ENCODE results near the gene KIF16B. TPM values are rescaled to one million over a fixed set of nuclear protein-coding genes. Genes with fewer than 3 reads are reported as not detected.
A peak's percentile ranks its signal among the peaks of the same experiment; 100 is the strongest.

Gene KIF16B
- total and polyA plus RNA-seq, 5 experiments from 2014 or later = 1.9 to 7.9 (median 6.2) TPM

GRCh38 chr20:16290358-16290757 lies 282.9 kb downstream of the KIF16B start:
- Mint-ChIP-seq H3K4me3 (no peak overlapping the region), H3K27me3 (no peaks in the 10 kb centered on the region), H3K36me3 (peaks cover 29 to 55% (median 31%) of the 10 kb centered on the region in 3 donors), H3K4me1 (no peaks in the 10 kb centered on the region), H3K9me3 (peaks cover 0 to 24% (median 11%) of the 10 kb centered on the region in 9 donors), H3K27ac (no peak overlapping the region)
- no peak for ATAC-seq
- DNase-seq = no peak
- POLR2A ChIA-PET = no interaction called here

- Mint-ChIP-seq H3K36me3 (peaks cover 48 to 79% (median 51%) of the 10 kb centered on the region in 3 donors), H3K9me3 (peaks cover 0 to 44% (median 17%) of the 10 kb centered on the region in 9 donors), H3K4me3 (no peak overlapping the region), H3K27ac (no peak overlapping the region), H3K27me3 (no peaks in the 10 kb centered on the region), H3K4me1 (peaks cover 0 to 4% (median under 1%) of the 10 kb centered on the region in 4 donors)
- POLR2A ChIA-PET = no interaction called here
- ATAC-seq = no peak
- DNase-seq = no peak
These were observed 285.5 kb downstream of the KIF16B start for GRCh38 chr20:16287776-16288175.

GRCh38 chr20:16286601-16287000 lies 286.6 kb downstream of the KIF16B start:
- peaks cover 0 to 4% (median under 1%) of the 10 kb centered on the region in 4 donors for H3K4me1 Mint-ChIP-seq
- no peaks in the 10 kb centered on the region for H3K27me3 Mint-ChIP-seq
- peaks cover 0 to 49% (median 17%) of the 10 kb centered on the region in 9 donors for H3K9me3 Mint-ChIP-seq
- ATAC-seq (no peak), DNase-seq (no peak)
- no peak overlapping the region for H3K27ac Mint-ChIP-seq
- no peak overlapping the region for H3K4me3 Mint-ChIP-seq
- peaks cover 52 to 86% (median 58%) of the 10 kb centered on the region in 3 donors for H3K36me3 Mint-ChIP-seq
- POLR2A ChIA-PET = no interaction called here

GRCh38 chr20:16284385-16285100 lies 288.7 kb downstream of the KIF16B start:
- no peaks in the 10 kb centered on the region for H3K27me3 Mint-ChIP-seq
- peaks cover 42 to 74% (median 42%) of the 10 kb centered on the region in 3 donors for H3K36me3 Mint-ChIP-seq
- no peak overlapping the region for H3K4me3 Mint-ChIP-seq
- POLR2A ChIA-PET = no interaction called here
- no peak overlapping the region for H3K27ac Mint-ChIP-seq
- DNase-seq (no peak), ATAC-seq (no peak)
- H3K9me3 Mint-ChIP-seq = peaks cover 0 to 30% (median 15%) of the 10 kb centered on the region in 9 donors
- peaks cover 0 to 4% (median under 1%) of the 10 kb centered on the region in 4 donors for H3K4me1 Mint-ChIP-seq

- no peaks in the 10 kb centered on the region for H3K27me3 Mint-ChIP-seq
- no peak for ATAC-seq
- peaks cover 37 to 69% (median 38%) of the 10 kb centered on the region in 3 donors for H3K36me3 Mint-ChIP-seq
- H3K27ac Mint-ChIP-seq = no peak overlapping the region
- POLR2A ChIA-PET = no interaction called here
- no peak overlapping the region for H3K4me3 Mint-ChIP-seq
- H3K4me1 Mint-ChIP-seq = peaks cover 0 to 4% (median under 1%) of the 10 kb centered on the region in 4 donors
- DNase-seq = no peak
- H3K9me3 Mint-ChIP-seq = peaks cover 0 to 25% (median 13%) of the 10 kb centered on the region in 9 donors
These were observed 289.3 kb downstream of the KIF16B start for GRCh38 chr20:16283978-16284377.

GRCh38 chr20:16283307-16283706 lies 289.9 kb downstream of the KIF16B start:
- DNase-seq (no peak), ATAC-seq (no peak)
- Mint-ChIP-seq H3K4me3 (no peak overlapping the region), H3K27me3 (no peaks in the 10 kb centered on the region), H3K4me1 (peaks cover 0 to 4% (median under 1%) of the 10 kb centered on the region in 4 donors), H3K27ac (no peak overlapping the region), H3K36me3 (peaks cover 37 to 68% (median 38%) of the 10 kb centered on the region in 3 donors), H3K9me3 (peaks cover 0 to 25% (median 13%) of the 10 kb centered on the region in 9 donors)
- POLR2A ChIA-PET = no interaction called here

GRCh38 chr20:16280219-16280618 lies 293.0 kb downstream of the KIF16B start:
- POLR2A ChIA-PET = no interaction called here

GRCh38 chr20:16279320-16279719 lies 293.9 kb downstream of the KIF16B start:
- Mint-ChIP-seq H3K27ac (no peak overlapping the region), H3K27me3 (no peaks in the 10 kb centered on the region), H3K4me1 (peaks cover 0 to 5% (median 1%) of the 10 kb centered on the region in 4 donors), H3K36me3 (peaks cover 31 to 53% (median 38%) of the 10 kb centered on the region in 3 donors), H3K4me3 (no peak overlapping the region), H3K9me3 (peaks cover 0 to 18% (median 3%) of the 10 kb centered on the region in 9 donors)
- POLR2A ChIA-PET = no interaction called here
- DNase-seq = no peak
- no peak for ATAC-seq

More at GRCh38 chr20:16280219-16280618, 293.0 kb downstream of the KIF16B start:
- Mint-ChIP-seq H3K27ac (no peak overlapping the region), H3K27me3 (no peaks in the 10 kb centered on the region), H3K36me3 (peaks cover 32 to 57% (median 41%) of the 10 kb centered on the region in 3 donors), H3K4me3 (no peak overlapping the region), H3K9me3 (peaks cover 0 to 25% (median 9%) of the 10 kb centered on the region in 9 donors), H3K4me1 (peaks cover 0 to 7% (median 2%) of the 10 kb centered on the region in 4 donors)
- DNase-seq (no peak), ATAC-seq (no peak)

- Mint-ChIP-seq H3K36me3 (peaks cover 56 to 69% (median 58%) of the 10 kb centered on the region in 3 donors), H3K9me3 (peaks cover 0 to 23% (median 4%) of the 10 kb centered on the region in 9 donors), H3K4me3 (no peak overlapping the region), H3K27ac (peak overlapping the region in 1 of 10 donors; percentile 61), H3K4me1 (peaks cover 0 to 3% (median 1%) of the 10 kb centered on the region in 4 donors), H3K27me3 (no peaks in the 10 kb centered on the region)
- POLR2A ChIA-PET = no interaction called here
- DNase-seq (no peak), ATAC-seq (no peak)
These were observed 299.3 kb downstream of the KIF16B start for GRCh38 chr20:16273812-16274555.

GRCh38 chr20:16272780-16273360 lies 300.4 kb downstream of the KIF16B start:
- ATAC-seq (no peak), DNase-seq (no peak)
- Mint-ChIP-seq H3K27me3 (no peaks in the 10 kb centered on the region), H3K36me3 (peaks cover 62 to 79% (median 63%) of the 10 kb centered on the region in 3 donors), H3K4me1 (peaks cover 0 to 3% (median under 1%) of the 10 kb centered on the region in 4 donors), H3K9me3 (peaks cover 0 to 31% (median 7%) of the 10 kb centered on the region in 9 donors), H3K27ac (no peak overlapping the region), H3K4me3 (no peak overlapping the region)
- POLR2A ChIA-PET = no interaction called here

GRCh38 chr20:16271450-16271849 lies 301.8 kb downstream of the KIF16B start:
- Mint-ChIP-seq H3K36me3 (peaks cover 66 to 78% (median 71%) of the 10 kb centered on the region in 3 donors), H3K4me1 (peaks cover 0 to 3% (median 0%) of the 10 kb centered on the region in 4 donors), H3K27me3 (no peaks in the 10 kb centered on the region), H3K27ac (no peak overlapping the region), H3K9me3 (peaks cover 0 to 46% (median 12%) of the 10 kb centered on the region in 9 donors), H3K4me3 (no peak overlapping the region)
- no peak for ATAC-seq
- POLR2A ChIA-PET = no interaction called here
- DNase-seq = no peak

GRCh38 chr20:16270989-16271388 lies 302.3 kb downstream of the KIF16B start:
- H3K4me1 Mint-ChIP-seq = peaks cover 0 to 1% (median 0%) of the 10 kb centered on the region in 4 donors
- POLR2A ChIA-PET = no interaction called here

More at GRCh38 chr20:16270989-16271388, 302.3 kb downstream of the KIF16B start:
- H3K36me3 Mint-ChIP-seq = peaks cover 66 to 75% (median 74%) of the 10 kb centered on the region in 3 donors
- H3K27ac Mint-ChIP-seq = no peak overlapping the region
- no peak for DNase-seq
- H3K9me3 Mint-ChIP-seq = peaks cover 3 to 50% (median 16%) of the 10 kb centered on the region in 9 donors
- no peaks in the 10 kb centered on the region for H3K27me3 Mint-ChIP-seq
- no peak for ATAC-seq
- no peak overlapping the region for H3K4me3 Mint-ChIP-seq
